ENCODE measurements around the gene AFF4. TPM values are rescaled to one million over a fixed set of nuclear protein-coding genes. Genes with fewer than 3 reads are reported as not detected.
A peak's percentile ranks its signal among the peaks of the same experiment; 100 is the strongest.

Gene AFF4
- total and polyA plus RNA-seq, 2 of the 4 experiments (the other 2 are of a cell fraction): 27.3 to 57.2 TPM

- no peak for DNase-seq
- H4K5ac ChIP-seq (ENCODE audit: low read depth, low read length): 0 out of 2 replicates have a peak overlapping the region, but pooled peaks have one; percentile 17
- H3K27ac ChIP-seq (ENCODE audit: insufficient read depth, low read length): no peak overlapping the region
- H3K79me1 ChIP-seq (ENCODE audit: low read depth in 1 of 2, low read length in 2 of 2): no peaks in the 10 kb centered on the region
- no peak overlapping the region for H2BK5ac ChIP-seq (ENCODE audit: low read depth, low read length, poor library complexity, severe bottlenecking)
- H3K27me3 ChIP-seq (ENCODE audit: control insufficient read depth, insufficient read depth, low read length): no peaks in the 10 kb centered on the region
- no peak overlapping the region for H3K56ac ChIP-seq (ENCODE audit: extremely low read depth, insufficient read depth, low read length)
- no peak overlapping the region for H3K4ac ChIP-seq (ENCODE audit: low read depth, low read length)
- H3K36me3 ChIP-seq (ENCODE audit: control insufficient read depth, insufficient read depth, low read length): no peaks in the 10 kb centered on the region
- no CpG with 5 or more reads among the region's 1 CpG for WGBS, 2 experiments (ENCODE audit: extremely low coverage in 2 of 2, insufficient read length in 1 of 2)
- no peak overlapping the region for H2AK9ac ChIP-seq (replicated peaks; ENCODE audit: low read depth, low read length, poor library complexity)
- H3K4me1 ChIP-seq (ENCODE audit: control insufficient read depth, insufficient read depth, low read length): peaks cover 3% of the 10 kb centered on the region; the same call in 1 of the 2 replicates
- no peak overlapping the region for H2BK20ac ChIP-seq (ENCODE audit: low read depth, low read length)
- H4K91ac ChIP-seq (ENCODE audit: insufficient read depth, low read depth, low read length): no peak overlapping the region
- no peak overlapping the region; the same call in 1 of the 2 replicates for H3K23ac ChIP-seq (ENCODE audit: low read depth, low read length)
- ChIA-PET CTCF (no interaction called here), POLR2A (ENCODE audit: unreplicated experiment) (no interaction called here)
- TF ChIP-seq SMC3 (IDR thresholded peaks at IDR 0.05; ENCODE audit: low read depth, low read length) (no peak), CEBPB (IDR thresholded peaks at IDR 0.05; ENCODE audit: low read depth, low read length) (peak; percentile 76)
- no peak overlapping the region for H3K4me2 ChIP-seq (ENCODE audit: low read depth, low read length)
- no TSS peak for BruUV-seq (replicated peaks)
- H3K4me3 ChIP-seq (ENCODE audit: insufficient read depth, low read depth, low read length): no peak overlapping the region
- peak overlapping the region; percentile 6; the same call in 1 of the 2 replicates for H2BK120ac ChIP-seq (ENCODE audit: low read depth, low read length)
- H3K18ac ChIP-seq (ENCODE audit: low read depth, low read length): peak overlapping the region; percentile 29
- no peaks in the 10 kb centered on the region for H3K9me3 ChIP-seq (ENCODE audit: control insufficient read depth, insufficient read depth, low read length)
- H3K9me1 ChIP-seq (ENCODE audit: insufficient read depth, low read length): no peaks in the 10 kb centered on the region
- 0 out of 4 replicates have a peak overlapping the region, but pooled peaks of 1 of the 2 experiments have one; percentile 19 for H4K8ac ChIP-seq (ENCODE audit: low read depth in 2 of 2, low read length in 2 of 2)
- in situ Hi-C loops (cut with MboI; ENCODE audit: low sequenced_read_pairs): no loop called here
- H3K14ac ChIP-seq (replicated peaks; ENCODE audit: low read depth, low read length): no peak overlapping the region
- dilution Hi-C loops (cut with HindIII; ENCODE audit: low sequenced_read_pairs, unreplicated experiment): no loop called here
- H2AFZ ChIP-seq (replicated peaks; ENCODE audit: low read length, poor library complexity): no peak overlapping the region
- no peak overlapping the region for H3K9ac ChIP-seq (ENCODE audit: low read depth, low read length)
- no peak for ATAC-seq (ENCODE audit: low read depth)
- H4K20me1 ChIP-seq (ENCODE audit: insufficient read depth, low read length): no peaks in the 10 kb centered on the region
- H2BK15ac ChIP-seq (ENCODE audit: low read depth, low read length): no peak overlapping the region
- H2AK5ac ChIP-seq (ENCODE audit: low read depth, low read length): no peak overlapping the region
- intact Hi-C loops (cut with micrococcal nuclease): no loop called here
Observed at GRCh38 chr5:132849347-132849746, 114.1 kb downstream of the AFF4 start.
